ENCODE data around the gene DIP2C.

DNA sequence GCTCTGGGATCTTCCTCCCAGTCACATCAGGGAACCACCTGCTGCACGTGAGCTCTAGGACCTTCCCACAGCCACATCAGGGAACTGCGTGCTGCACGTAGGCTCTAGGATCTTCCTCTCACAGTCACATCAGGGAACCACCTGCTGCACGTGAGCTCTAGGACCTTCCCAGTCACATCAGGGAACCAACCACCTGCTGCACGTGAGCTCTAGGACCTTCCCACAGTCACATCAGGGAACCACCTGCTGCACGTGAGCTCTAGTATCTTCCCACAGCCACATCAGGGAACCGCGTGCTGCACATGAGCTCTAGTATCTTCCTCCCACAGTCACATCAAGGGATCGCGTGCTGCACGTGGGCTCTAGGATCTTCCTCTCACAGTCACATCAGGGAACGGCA is 229.7 kb downstream of the DIP2C start:
- TF ChIP-seq, protein P1, sequence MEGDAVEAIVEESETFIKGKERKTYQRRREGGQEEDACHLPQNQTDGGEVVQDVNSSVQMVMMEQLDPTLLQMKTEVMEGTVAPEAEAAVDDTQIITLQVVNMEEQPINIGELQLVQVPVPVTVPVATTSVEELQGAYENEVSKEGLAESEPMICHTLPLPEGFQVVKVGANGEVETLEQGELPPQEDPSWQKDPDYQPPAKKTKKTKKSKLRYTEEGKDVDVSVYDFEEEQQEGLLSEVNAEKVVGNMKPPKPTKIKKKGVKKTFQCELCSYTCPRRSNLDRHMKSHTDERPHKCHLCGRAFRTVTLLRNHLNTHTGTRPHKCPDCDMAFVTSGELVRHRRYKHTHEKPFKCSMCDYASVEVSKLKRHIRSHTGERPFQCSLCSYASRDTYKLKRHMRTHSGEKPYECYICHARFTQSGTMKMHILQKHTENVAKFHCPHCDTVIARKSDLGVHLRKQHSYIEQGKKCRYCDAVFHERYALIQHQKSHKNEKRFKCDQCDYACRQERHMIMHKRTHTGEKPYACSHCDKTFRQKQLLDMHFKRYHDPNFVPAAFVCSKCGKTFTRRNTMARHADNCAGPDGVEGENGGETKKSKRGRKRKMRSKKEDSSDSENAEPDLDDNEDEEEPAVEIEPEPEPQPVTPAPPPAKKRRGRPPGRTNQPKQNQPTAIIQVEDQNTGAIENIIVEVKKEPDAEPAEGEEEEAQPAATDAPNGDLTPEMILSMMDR (IDR thresholded peaks at IDR 0.05): no peak
- TF ChIP-seq YY1 (IDR thresholded peaks at IDR 0.05; ENCODE audit: low read depth) (no peak), MEF2A (IDR thresholded peaks at IDR 0.05; ENCODE audit: borderline replicate concordance, low read depth) (no peak), POLR2AphosphoS5 (IDR thresholded peaks at IDR 0.05; ENCODE audit: low read depth, low read length) (no peak), JUND (IDR thresholded peaks at IDR 0.05) (no peak), RCOR1 (IDR thresholded peaks at IDR 0.05; ENCODE audit: low read length) (no peak), SIN3A (IDR thresholded peaks at IDR 0.05; ENCODE audit: borderline replicate concordance, low read depth, low read length) (no peak)
- TF ChIP-seq, protein P2, sequence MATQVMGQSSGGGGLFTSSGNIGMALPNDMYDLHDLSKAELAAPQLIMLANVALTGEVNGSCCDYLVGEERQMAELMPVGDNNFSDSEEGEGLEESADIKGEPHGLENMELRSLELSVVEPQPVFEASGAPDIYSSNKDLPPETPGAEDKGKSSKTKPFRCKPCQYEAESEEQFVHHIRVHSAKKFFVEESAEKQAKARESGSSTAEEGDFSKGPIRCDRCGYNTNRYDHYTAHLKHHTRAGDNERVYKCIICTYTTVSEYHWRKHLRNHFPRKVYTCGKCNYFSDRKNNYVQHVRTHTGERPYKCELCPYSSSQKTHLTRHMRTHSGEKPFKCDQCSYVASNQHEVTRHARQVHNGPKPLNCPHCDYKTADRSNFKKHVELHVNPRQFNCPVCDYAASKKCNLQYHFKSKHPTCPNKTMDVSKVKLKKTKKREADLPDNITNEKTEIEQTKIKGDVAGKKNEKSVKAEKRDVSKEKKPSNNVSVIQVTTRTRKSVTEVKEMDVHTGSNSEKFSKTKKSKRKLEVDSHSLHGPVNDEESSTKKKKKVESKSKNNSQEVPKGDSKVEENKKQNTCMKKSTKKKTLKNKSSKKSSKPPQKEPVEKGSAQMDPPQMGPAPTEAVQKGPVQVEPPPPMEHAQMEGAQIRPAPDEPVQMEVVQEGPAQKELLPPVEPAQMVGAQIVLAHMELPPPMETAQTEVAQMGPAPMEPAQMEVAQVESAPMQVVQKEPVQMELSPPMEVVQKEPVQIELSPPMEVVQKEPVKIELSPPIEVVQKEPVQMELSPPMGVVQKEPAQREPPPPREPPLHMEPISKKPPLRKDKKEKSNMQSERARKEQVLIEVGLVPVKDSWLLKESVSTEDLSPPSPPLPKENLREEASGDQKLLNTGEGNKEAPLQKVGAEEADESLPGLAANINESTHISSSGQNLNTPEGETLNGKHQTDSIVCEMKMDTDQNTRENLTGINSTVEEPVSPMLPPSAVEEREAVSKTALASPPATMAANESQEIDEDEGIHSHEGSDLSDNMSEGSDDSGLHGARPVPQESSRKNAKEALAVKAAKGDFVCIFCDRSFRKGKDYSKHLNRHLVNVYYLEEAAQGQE (IDR thresholded peaks at IDR 0.05; ENCODE audit: low read depth, low read length): no peak
- TF ChIP-seq, protein P3, sequence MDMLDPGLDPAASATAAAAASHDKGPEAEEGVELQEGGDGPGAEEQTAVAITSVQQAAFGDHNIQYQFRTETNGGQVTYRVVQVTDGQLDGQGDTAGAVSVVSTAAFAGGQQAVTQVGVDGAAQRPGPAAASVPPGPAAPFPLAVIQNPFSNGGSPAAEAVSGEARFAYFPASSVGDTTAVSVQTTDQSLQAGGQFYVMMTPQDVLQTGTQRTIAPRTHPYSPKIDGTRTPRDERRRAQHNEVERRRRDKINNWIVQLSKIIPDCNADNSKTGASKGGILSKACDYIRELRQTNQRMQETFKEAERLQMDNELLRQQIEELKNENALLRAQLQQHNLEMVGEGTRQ (IDR thresholded peaks at IDR 0.05; ENCODE audit: borderline replicate concordance, low read depth, low read length): no peak
